Tibial nerve (tissue), 4 donors: ENCODE data around the gene THYN1.

Experiments
- EP300 ChIP-seq, 2 donors: sonication (generic); formaldehyde crosslinking; IDR thresholded peaks; one replicate each; pipeline ENCODE4 v1.6.1; 2017; ENCODE audit warnings: antibody characterized with exemption in 2 of 2, mild to moderate bottlenecking in 1 of 2
- POLR2A ChIP-seq, 2 donors: fragments of 450-650 bp; IDR thresholded peaks; one replicate each; pipeline ENCODE4 v1.6.1; 2017; ENCODE audit warnings: antibody characterized with exemption in 2 of 2, mild to moderate bottlenecking in 2 of 2, moderate library complexity in 2 of 2
- TF ChIP-seq, protein P1 (sequence below), 5 experiments: fragments of 200-600 bp in 3 of 5; fragments of 450-650 bp in 2 of 5; sonication (generic) in 3 of 5; IDR thresholded peaks; one replicate each; pipeline ENCODE4 v1.5.1; 2016 to 2019; ENCODE audit warnings: antibody characterized with exemption in 5 of 5, mild to moderate bottlenecking in 3 of 5, moderate library complexity in 2 of 5

DNA sequence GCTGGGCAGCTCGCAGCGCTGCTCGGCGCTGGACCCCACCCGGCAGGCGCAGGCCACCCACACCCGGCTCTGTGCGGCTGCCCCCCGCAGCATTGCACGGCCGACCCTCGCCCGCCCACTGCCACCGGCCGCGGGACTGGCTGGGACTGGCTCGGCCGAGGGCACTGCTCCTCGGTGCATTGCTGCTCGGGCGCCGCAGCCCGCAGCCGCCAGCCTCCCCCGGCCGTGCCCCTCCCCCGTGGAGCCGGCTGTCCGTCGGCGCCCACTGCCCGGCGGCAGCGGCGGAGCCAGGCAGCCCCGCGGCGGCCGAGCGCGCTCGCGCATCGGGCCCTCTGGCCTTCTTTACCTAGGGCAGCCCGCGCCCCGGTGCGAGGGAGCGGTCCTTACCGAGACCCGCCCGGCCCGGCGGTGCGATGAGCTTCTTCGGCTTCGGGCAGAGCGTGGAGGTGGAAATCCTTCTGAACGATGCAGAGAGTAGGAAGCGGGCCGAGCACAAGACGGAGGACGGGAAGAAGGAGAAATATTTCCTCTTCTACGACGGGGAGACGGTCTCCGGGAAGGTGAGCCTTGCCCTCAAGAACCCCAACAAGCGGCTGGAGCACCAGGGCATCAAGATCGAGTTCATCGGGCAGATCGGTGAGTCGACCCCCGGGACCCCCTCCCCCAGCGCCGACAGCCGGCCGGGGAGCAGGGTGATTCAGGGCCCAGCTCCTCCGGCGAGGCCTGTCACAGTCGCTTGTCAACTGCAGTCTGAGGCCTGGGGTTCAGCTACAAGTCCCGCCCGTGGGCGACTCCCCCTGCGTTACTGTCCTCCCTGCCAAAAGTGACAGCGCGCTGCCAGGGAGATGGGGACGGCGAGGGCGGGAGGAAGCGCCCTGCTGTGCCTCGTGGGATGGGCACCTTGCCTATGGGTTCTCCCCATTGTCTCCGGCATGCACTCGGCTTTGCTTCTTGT is 28.2 kb downstream of the THYN1 start:
- TF ChIP-seq EP300 (IDR thresholded peaks at IDR 0.05) (no peak), POLR2A (IDR thresholded peaks at IDR 0.05) (no peak)
- TF ChIP-seq, protein P1, sequence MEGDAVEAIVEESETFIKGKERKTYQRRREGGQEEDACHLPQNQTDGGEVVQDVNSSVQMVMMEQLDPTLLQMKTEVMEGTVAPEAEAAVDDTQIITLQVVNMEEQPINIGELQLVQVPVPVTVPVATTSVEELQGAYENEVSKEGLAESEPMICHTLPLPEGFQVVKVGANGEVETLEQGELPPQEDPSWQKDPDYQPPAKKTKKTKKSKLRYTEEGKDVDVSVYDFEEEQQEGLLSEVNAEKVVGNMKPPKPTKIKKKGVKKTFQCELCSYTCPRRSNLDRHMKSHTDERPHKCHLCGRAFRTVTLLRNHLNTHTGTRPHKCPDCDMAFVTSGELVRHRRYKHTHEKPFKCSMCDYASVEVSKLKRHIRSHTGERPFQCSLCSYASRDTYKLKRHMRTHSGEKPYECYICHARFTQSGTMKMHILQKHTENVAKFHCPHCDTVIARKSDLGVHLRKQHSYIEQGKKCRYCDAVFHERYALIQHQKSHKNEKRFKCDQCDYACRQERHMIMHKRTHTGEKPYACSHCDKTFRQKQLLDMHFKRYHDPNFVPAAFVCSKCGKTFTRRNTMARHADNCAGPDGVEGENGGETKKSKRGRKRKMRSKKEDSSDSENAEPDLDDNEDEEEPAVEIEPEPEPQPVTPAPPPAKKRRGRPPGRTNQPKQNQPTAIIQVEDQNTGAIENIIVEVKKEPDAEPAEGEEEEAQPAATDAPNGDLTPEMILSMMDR (IDR thresholded peaks at IDR 0.05), result no peak
